Aorta (tissue), 5 donors: ENCODE measurements around the gene NOTO. TPM values are rescaled to one million over a fixed set of nuclear protein-coding genes. Genes with fewer than 3 reads are reported as not detected.

Experiments used
- ATAC-seq: fragments of 200-7000 bp; cut with Tn5 transposase; one replicate; pipeline ENCODE4 v1.9.1; 2022; ENCODE audit warnings: moderate library complexity; ENCODE audit not compliant: low FRiP score
- DNase-seq, 2 donors: peaks; one replicate each; pipeline ENCODE4 v3.0.0-alpha.2; 2020
- H3K27ac ChIP-seq, 2 donors: one replicate each; pipeline ENCODE4 v1.5.1; 2013; ENCODE audit warnings: low read length in 2 of 2, mild to moderate bottlenecking in 2 of 2, moderate library complexity in 2 of 2, control low read depth in 1 of 2, inconsistent platforms in 1 of 2, low read depth in 1 of 2
- H3K27me3 ChIP-seq, 2 donors: one replicate each; pipeline ENCODE4 v1.6.1; 2013; ENCODE audit warnings: control low read depth in 1 of 2, low read length in 1 of 2, mild to moderate bottlenecking in 1 of 2, moderate library complexity in 1 of 2; ENCODE audit not compliant: insufficient read depth in 2 of 2, control insufficient read depth in 1 of 2
- H3K36me3 ChIP-seq, 2 donors: one replicate each; pipeline ENCODE4 v1.6.1; 2013; ENCODE audit warnings: control low read depth in 1 of 2, low read length in 1 of 2, mild to moderate bottlenecking in 1 of 2; ENCODE audit not compliant: insufficient read depth in 2 of 2, control insufficient read depth in 1 of 2
- H3K4me1 ChIP-seq, 2 donors: one replicate each; pipeline ENCODE4 v1.6.1; 2013; ENCODE audit warnings: low read length in 2 of 2, control low read depth in 1 of 2, mild to moderate bottlenecking in 1 of 2, moderate library complexity in 1 of 2; ENCODE audit not compliant: insufficient read depth in 2 of 2, control insufficient read depth in 1 of 2
- H3K4me3 ChIP-seq, 2 donors: one replicate each; pipeline ENCODE4 v1.5.1; 2013; ENCODE audit warnings: low read length in 2 of 2, control low read depth in 1 of 2, mild to moderate bottlenecking in 1 of 2
- H3K9me3 ChIP-seq: one replicate; pipeline ENCODE4 v1.6.1; 2013; ENCODE audit warnings: mild to moderate bottlenecking, low read length; ENCODE audit not compliant: control insufficient read depth
- WGBS, 2 donors: extraction: QIAGEN DNeasy Blood & Tissue Kit; methylation state at CpG; one replicate each; pipeline ENCODE4 v1.1.7; 2013; 5-methylcytosine and 5-hydroxymethylcytosine counted together
- intact Hi-C, 2 donors: fragments of 100-400 bp; cut with DNase I; formaldehyde crosslinking; loops; one replicate each; pipeline versions ENCODE4 v1.14.2 to v1.15.0; 2022
- polyA plus RNA-seq, 2 donors: library from polyadenylated mRNA; stranded (reverse); fragments of 200-250 nt; gene quantifications; one replicate each; pipeline ENCODE4 v1.2.3, GENCODE V29; 2013
- total RNA-seq, 2 donors: library from RNA; stranded (reverse); fragmentation: NEBNext Ultra II Directional; extraction: Animal tissue kit (Norgen Biotek cat#: 25700); gene quantifications; one replicate each; pipeline ENCODE4 v1.2.1, GENCODE V29; 2021
- donor health status: healthy with polysubstance abuse.
- donor health status: Bipolar disorder and iron deficiency.
- donor health status: DM: no; HTN: no; CAD: no.
- donor health status: DM: no; HTN: no; CAD: no.
- donor health status: DM: yes; HTN: yes; CAD: no.

The NOTO gene
- total and polyA plus RNA-seq, 4 donors = not detected

- WGBS, 2 donors = 91 to 92% methylated on average over 17 of the region's 17 CpGs
- ATAC-seq (no peak), DNase-seq (peak in 1 of 2 donors; percentile 57)
- no peaks in the 10 kb centered on the region for H3K4me1 ChIP-seq
- H3K4me3 ChIP-seq = no peak overlapping the region
- peaks cover 9 to 25% of the 10 kb centered on the region in 2 donors for H3K36me3 ChIP-seq
- H3K27me3 ChIP-seq = no peaks in the 10 kb centered on the region
- no peak overlapping the region for H3K27ac ChIP-seq
- intact Hi-C loops = no loop called here
- H3K9me3 ChIP-seq = no peaks in the 10 kb centered on the region
These were observed 48.8 kb downstream of the NOTO start for GRCh38 chr2:73250872-73251846.

- intact Hi-C loops = no loop called here
- DNase-seq (no peak), ATAC-seq (no peak)
- Histone ChIP-seq H3K36me3 (peaks cover 9 to 19% of the 10 kb centered on the region in 2 donors), H3K9me3 (no peaks in the 10 kb centered on the region), H3K27ac (no peak overlapping the region), H3K4me3 (no peak overlapping the region), H3K27me3 (no peaks in the 10 kb centered on the region), H3K4me1 (no peaks in the 10 kb centered on the region)
- 86 to 89% methylated on average over 17 of the region's 17 CpGs for WGBS, 2 donors
These were observed 50.1 kb downstream of the NOTO start for GRCh38 chr2:73252238-73253027.

- Histone ChIP-seq H3K4me1 (no peaks in the 10 kb centered on the region), H3K9me3 (no peaks in the 10 kb centered on the region), H3K36me3 (peaks cover 9 to 19% of the 10 kb centered on the region in 2 donors), H3K27me3 (no peaks in the 10 kb centered on the region), H3K27ac (no peak overlapping the region), H3K4me3 (no peak overlapping the region)
- intact Hi-C loops = no loop called here
- ATAC-seq = no peak
- 57 to 69% methylated on average over 2 of the region's 2 CpGs for WGBS, 2 donors
- no peak for DNase-seq
These were observed 51.0 kb downstream of the NOTO start for GRCh38 chr2:73253400-73253799.

GRCh38 chr2:73253901-73254300 is 51.5 kb downstream of the NOTO start:
- no peaks in the 10 kb centered on the region for H3K9me3 ChIP-seq
- no peaks in the 10 kb centered on the region for H3K4me1 ChIP-seq
- WGBS, 2 donors = 87 to 93% methylated on average over 3 of the region's 3 CpGs
- intact Hi-C loops = no loop called here
- no peak overlapping the region for H3K4me3 ChIP-seq
- DNase-seq = no peak
- H3K27me3 ChIP-seq = no peaks in the 10 kb centered on the region
- peaks cover 9 to 15% of the 10 kb centered on the region in 2 donors for H3K36me3 ChIP-seq
- ATAC-seq = no peak
- no peak overlapping the region for H3K27ac ChIP-seq

- no peak overlapping the region for H3K4me3 ChIP-seq
- no peak overlapping the region for H3K27ac ChIP-seq
- ATAC-seq (no peak), DNase-seq (no peak)
- H3K27me3 ChIP-seq = no peaks in the 10 kb centered on the region
- WGBS, 2 donors = 90% methylated on average over 7 of the region's 7 CpGs
- H3K9me3 ChIP-seq = no peaks in the 10 kb centered on the region
- intact Hi-C loops = no loop called here
- H3K4me1 ChIP-seq = no peaks in the 10 kb centered on the region
- peaks cover 6 to 13% of the 10 kb centered on the region in 2 donors for H3K36me3 ChIP-seq
These were observed 52.1 kb downstream of the NOTO start for GRCh38 chr2:73254343-73255006.

- ATAC-seq (no peak), DNase-seq (no peak)
- 35 to 41% methylated on average over 4 of the region's 4 CpGs for WGBS, 2 donors
- no peak overlapping the region for H3K4me3 ChIP-seq
- no peak overlapping the region for H3K27ac ChIP-seq
- H3K9me3 ChIP-seq = no peaks in the 10 kb centered on the region
- peaks cover 4 to 8% of the 10 kb centered on the region in 2 donors for H3K36me3 ChIP-seq
- H3K27me3 ChIP-seq = no peaks in the 10 kb centered on the region
- intact Hi-C loops = no loop called here
- H3K4me1 ChIP-seq = no peaks in the 10 kb centered on the region
These were observed 52.8 kb downstream of the NOTO start for GRCh38 chr2:73255007-73255644.

GRCh38 chr2:73255907-73256617 is 53.7 kb downstream of the NOTO start:
- ATAC-seq (no peak), DNase-seq (no peak)
- Histone ChIP-seq H3K4me3 (no peak overlapping the region), H3K9me3 (no peaks in the 10 kb centered on the region), H3K27me3 (no peaks in the 10 kb centered on the region), H3K4me1 (no peaks in the 10 kb centered on the region), H3K27ac (no peak overlapping the region), H3K36me3 (peaks cover 0 to 6% of the 10 kb centered on the region in 2 donors)
- 66 to 67% methylated on average over 5 of the region's 5 CpGs for WGBS, 2 donors
- intact Hi-C loops = no loop called here

- peaks cover 0 to 6% of the 10 kb centered on the region in 2 donors for H3K36me3 ChIP-seq
- H3K9me3 ChIP-seq = no peaks in the 10 kb centered on the region
- no peaks in the 10 kb centered on the region for H3K27me3 ChIP-seq
- DNase-seq (no peak), ATAC-seq (no peak)
- WGBS, 2 donors = 33 to 76% methylated on average over 1 of the region's 1 CpG
- intact Hi-C loops = no loop called here
- no peak overlapping the region for H3K27ac ChIP-seq
- H3K4me1 ChIP-seq = no peaks in the 10 kb centered on the region
- H3K4me3 ChIP-seq = no peak overlapping the region
These were observed 54.2 kb downstream of the NOTO start for GRCh38 chr2:73256618-73256922.
